CD4-positive, alpha-beta memory T cell (primary cell): ENCODE measurements around the gene PSMB8. TPM values are rescaled to one million over a fixed set of nuclear protein-coding genes. Genes with fewer than 3 reads are reported as not detected.

Experiments
- CTCF ChIA-PET: fragments of 350-600 bp; sonication (Branson Sonifier 250); formaldehyde crosslinking; loops from one replicate; lab custom pipeline; 2021; ENCODE audit warnings: inconsistent platforms; ENCODE audit not compliant: partially characterized antibody; lab: Charles Lee
- POLR2A ChIA-PET: fragments of 350-600 bp; sonication (Branson Sonifier 250); formaldehyde crosslinking; loops from one replicate; lab custom pipeline; 2021; ENCODE audit not compliant: partially characterized antibody; lab: Charles Lee
- DNase-seq, 5 donors: peaks; one replicate each; pipeline versions ENCODE4 v3.0.0 to v3.0.0-alpha.2; 2020 to 2022; ENCODE audit warnings: mixed read lengths in 1 of 5
- H3K27ac ChIP-seq: one replicate; pipeline ENCODE4 v1.7.0; 2013; ENCODE audit warnings: low read depth, low read length
- H3K27me3 ChIP-seq: 2 replicates; pipeline ENCODE4 v1.7.0; 2013; ENCODE audit warnings: mild to moderate bottlenecking, low read length, moderate library complexity; ENCODE audit not compliant: insufficient read depth
- H3K36me3 ChIP-seq: 2 replicates; pipeline ENCODE4 v1.7.0; 2013; ENCODE audit warnings: mild to moderate bottlenecking, low read length, moderate library complexity; ENCODE audit not compliant: insufficient read depth
- H3K4me1 ChIP-seq: 2 replicates; pipeline ENCODE4 v1.7.0; 2013; ENCODE audit warnings: mild to moderate bottlenecking, low read length, moderate library complexity; ENCODE audit not compliant: insufficient read depth
- H3K4me3 ChIP-seq, 2 donors: one replicate each; pipeline ENCODE4 v1.7.0; 2013; ENCODE audit warnings: low read length in 2 of 2, mild to moderate bottlenecking in 1 of 2
- H3K9me3 ChIP-seq, 2 donors: one replicate each; pipeline ENCODE4 v1.7.0; 2013; ENCODE audit warnings: low read length in 2 of 2, control low read depth in 1 of 2; ENCODE audit not compliant: control insufficient read depth in 1 of 2
- H3K27ac Mint-ChIP-seq, 7 donors: one replicate each; pipeline ENCODE4 v1.8.0; 2020 to 2021; ENCODE audit warnings: mixed read lengths in 7 of 7, mild to moderate bottlenecking in 6 of 7, inconsistent platforms in 3 of 7, moderate library complexity in 3 of 7
- H3K27me3 Mint-ChIP-seq, 2 donors: one replicate each; pipeline ENCODE4 v1.8.0; 2020 to 2021; ENCODE audit warnings: mixed read lengths in 2 of 2
- H3K36me3 Mint-ChIP-seq, 2 donors: one replicate each; pipeline ENCODE4 v1.8.0; 2020 to 2021; ENCODE audit warnings: mixed read lengths in 2 of 2, inconsistent platforms in 1 of 2, mild to moderate bottlenecking in 1 of 2
- H3K4me1 Mint-ChIP-seq, 4 donors: one replicate each; pipeline ENCODE4 v1.8.0; 2020 to 2021; ENCODE audit warnings: mixed read lengths in 4 of 4, mild to moderate bottlenecking in 1 of 4
- H3K4me3 Mint-ChIP-seq, 8 donors: one replicate each; pipeline ENCODE4 v1.8.0; 2020 to 2021; ENCODE audit warnings: mixed read lengths in 8 of 8, mild to moderate bottlenecking in 7 of 8, moderate library complexity in 6 of 8, inconsistent platforms in 3 of 8
- H3K9me3 Mint-ChIP-seq, 8 donors: one replicate each; pipeline ENCODE4 v1.8.0; 2020 to 2021; ENCODE audit warnings: mixed read lengths in 8 of 8, mild to moderate bottlenecking in 5 of 8, inconsistent platforms in 3 of 8, moderate library complexity in 1 of 8
- intact Hi-C: fragments of 100-400 bp; cut with micrococcal nuclease; formaldehyde crosslinking; loops from one replicate; pipeline ENCODE4 v1.15.1; 2023
- polyA plus RNA-seq, 2 donors: library from polyadenylated mRNA; unstranded; fragments of 300-500 nt; fragmentation: Illumina TruSeq; gene quantifications; one replicate each; pipeline ENCODE4 v1.2.3, GENCODE V29; 2021
- total RNA-seq, 2 experiments: library from RNA; stranded (reverse); gene quantifications; one replicate each; pipeline ENCODE4 v1.2.3, GENCODE V29; 2021

Gene PSMB8
- total and polyA plus RNA-seq, 4 experiments from 2014 or later = 134 to 426 (median 251) TPM

DNA sequence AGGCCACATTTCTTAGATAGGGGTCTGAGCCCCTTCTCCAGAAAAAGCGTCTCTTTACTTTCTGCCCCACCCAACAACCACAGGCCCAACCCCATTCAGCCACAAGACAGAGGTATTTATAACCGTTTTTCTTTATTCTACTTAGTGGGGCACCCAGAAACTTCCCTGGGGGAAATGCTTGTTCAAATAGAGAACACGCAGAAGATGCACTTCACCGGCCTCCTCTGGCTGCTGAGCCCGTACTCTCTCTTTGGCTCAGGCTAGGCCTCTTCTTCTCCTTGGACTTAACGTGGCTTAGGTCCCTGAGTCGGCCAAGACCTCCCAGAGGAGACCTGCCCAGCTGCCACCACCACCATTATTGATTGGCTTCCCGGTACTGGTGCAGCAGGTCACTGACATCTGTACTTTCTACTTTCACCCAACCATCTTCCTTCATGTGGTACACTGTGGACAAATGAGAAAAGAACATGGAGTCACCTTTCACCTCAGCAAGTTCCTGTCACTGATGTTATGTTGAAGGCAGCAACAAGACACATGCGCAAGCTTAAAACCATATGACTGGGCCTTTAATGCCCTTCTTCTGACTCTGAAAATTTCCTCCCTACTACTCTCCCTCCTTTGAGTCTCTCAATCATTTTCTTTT is 3.1 kb downstream of the PSMB8 start:
- ChIA-PET CTCF (interaction anchor here (0.8 to 11.2 kb wide), 4 partner anchors 17 to 144 kb away, joined by 3 to 480 read pairs (median 146); partner anchors contain the start of genes PSMB9 and TAP1), POLR2A (interaction anchor here (1.9 to 11.6 kb wide), 5 partner anchors 9 to 133 kb away, joined by 5 to 1160 read pairs (median 270); partner anchors contain the start of genes BRD2, HLA-DMA, PSMB9 and TAP1)
- Histone ChIP-seq H3K9me3 (no peaks in the 10 kb centered on the region), H3K36me3 (peaks cover 25% of the 10 kb centered on the region), H3K4me1 (peaks cover 73% of the 10 kb centered on the region), H3K4me3 (peak overlapping the region in 1 of 2 donors; percentile 3), H3K27me3 (no peaks in the 10 kb centered on the region), H3K27ac (peak overlapping the region; percentile 99)
- Mint-ChIP-seq H3K4me1 (peaks cover 51 to 97% (median 62%) of the 10 kb centered on the region in 4 donors), H3K36me3 (peaks cover 50 to 76% of the 10 kb centered on the region in 2 donors), H3K27ac (peak overlapping the region; percentile 93 to 100 (median 99)), H3K4me3 (peak overlapping the region; percentile 5 to 97 (median 74)), H3K27me3 (no peaks in the 10 kb centered on the region), H3K9me3 (no peaks in the 10 kb centered on the region)
- peak; percentile 29 to 51 (median 32) for DNase-seq
- intact Hi-C loops = loop anchor here (10.0 kb wide), 1 partner anchor 1186 kb away; the partner anchor contains the start of genes APOM and BAG6

DNA sequence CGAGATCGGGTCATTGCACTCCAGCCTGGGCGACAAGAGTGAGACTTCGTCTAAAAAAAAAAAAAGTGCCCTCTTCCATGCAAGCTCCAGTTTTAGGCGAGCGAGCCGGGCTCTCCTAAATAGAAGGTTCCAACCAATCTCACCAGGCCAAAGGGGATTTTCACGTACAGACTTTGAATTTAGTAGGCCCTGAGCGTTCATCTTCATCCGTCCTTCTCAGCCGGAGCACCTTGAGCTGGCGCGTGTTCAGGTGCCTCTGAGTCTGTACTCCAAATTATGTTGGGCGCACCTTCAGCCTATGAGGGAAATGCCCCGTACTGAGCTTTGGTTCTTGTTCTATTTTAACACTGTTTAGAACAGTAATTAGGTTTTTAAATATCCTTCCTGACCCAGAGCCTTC is 4.5 kb downstream of the PSMB8 start:
- DNase-seq = no peak
- peak overlapping the region; percentile 99 for H3K27ac ChIP-seq
- peaks cover 73% of the 10 kb centered on the region for H3K4me1 ChIP-seq
- ChIA-PET CTCF (interaction anchor here (0.9 to 11.2 kb wide), 13 partner anchors 8 to 145 kb away, joined by 3 to 480 read pairs (median 23); partner anchors contain the start of genes HLA-DMA, PSMB9 and TAP1), POLR2A (interaction anchor here (1.1 to 11.6 kb wide), 11 partner anchors 11 to 145 kb away, joined by 3 to 1160 read pairs (median 15); partner anchors contain the start of genes BRD2, HLA-DMB, PSMB9 and TAP1)
- peak overlapping the region in 5 of 8 donors; percentile 24 to 97 (median 92) for H3K4me3 Mint-ChIP-seq
- peaks cover 52 to 76% of the 10 kb centered on the region in 2 donors for H3K36me3 Mint-ChIP-seq
- H3K27me3 Mint-ChIP-seq = no peaks in the 10 kb centered on the region
- peak overlapping the region; percentile 93 to 100 (median 99) for H3K27ac Mint-ChIP-seq
- H3K4me1 Mint-ChIP-seq = peaks cover 56 to 97% (median 68%) of the 10 kb centered on the region in 4 donors
- H3K27me3 ChIP-seq = no peaks in the 10 kb centered on the region
- H3K9me3 Mint-ChIP-seq = no peaks in the 10 kb centered on the region
- intact Hi-C loops = no loop called here
- H3K4me3 ChIP-seq = no peak overlapping the region
- peaks cover 32% of the 10 kb centered on the region for H3K36me3 ChIP-seq
- H3K9me3 ChIP-seq = no peaks in the 10 kb centered on the region

DNA sequence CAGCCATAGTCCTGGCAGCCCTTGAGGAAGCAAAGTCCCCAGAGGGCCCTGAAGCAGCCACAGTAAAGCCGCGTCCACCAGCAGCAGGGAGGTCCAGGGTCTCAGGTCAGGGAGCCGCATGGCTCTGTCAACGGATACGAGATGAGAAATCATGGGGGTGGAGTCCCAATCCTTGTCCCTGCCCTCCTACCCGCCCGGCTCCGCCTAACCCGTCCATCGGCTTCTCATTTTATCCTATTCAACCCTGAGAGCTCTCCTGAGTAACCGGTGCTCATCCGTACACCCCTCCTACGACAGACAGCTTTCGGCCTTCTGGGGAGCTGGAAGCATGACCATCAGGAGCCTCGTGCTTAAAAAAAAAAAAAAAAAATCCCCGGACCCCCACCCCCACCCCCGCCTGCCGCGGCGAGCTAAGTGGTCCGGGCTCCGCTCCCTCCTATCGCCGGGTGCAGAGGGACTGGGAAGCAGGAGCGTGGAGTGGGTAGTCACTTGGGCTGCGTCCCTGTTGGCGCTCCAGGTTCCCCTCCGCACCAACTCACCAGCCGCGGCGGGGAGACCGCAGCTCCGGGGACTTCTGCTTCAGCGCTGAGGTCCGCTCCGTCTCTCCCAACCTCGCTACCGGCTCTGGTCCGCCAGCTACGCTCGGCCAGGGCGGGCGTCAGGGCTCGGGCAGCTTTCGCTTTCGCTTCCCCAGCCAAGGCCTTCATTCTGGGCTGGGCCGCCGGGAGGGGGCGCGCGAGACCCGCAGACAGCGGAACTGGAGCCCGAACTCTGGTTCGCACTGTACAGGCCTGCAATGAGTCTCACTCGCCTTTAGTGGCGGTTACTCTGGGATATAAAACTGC is 5.5 kb downstream of the PSMB8 start, which contains the start of gene TAP2:
Gene TAP2, minus strand, starts transcription at position 626 of the 845 bp plus-strand sequence. Its CDS starts 506 bp downstream, at position 120.
- peak within 1 kb of the TSS; percentile 91 to 97 (median 93) for H3K4me3 Mint-ChIP-seq

DNA sequence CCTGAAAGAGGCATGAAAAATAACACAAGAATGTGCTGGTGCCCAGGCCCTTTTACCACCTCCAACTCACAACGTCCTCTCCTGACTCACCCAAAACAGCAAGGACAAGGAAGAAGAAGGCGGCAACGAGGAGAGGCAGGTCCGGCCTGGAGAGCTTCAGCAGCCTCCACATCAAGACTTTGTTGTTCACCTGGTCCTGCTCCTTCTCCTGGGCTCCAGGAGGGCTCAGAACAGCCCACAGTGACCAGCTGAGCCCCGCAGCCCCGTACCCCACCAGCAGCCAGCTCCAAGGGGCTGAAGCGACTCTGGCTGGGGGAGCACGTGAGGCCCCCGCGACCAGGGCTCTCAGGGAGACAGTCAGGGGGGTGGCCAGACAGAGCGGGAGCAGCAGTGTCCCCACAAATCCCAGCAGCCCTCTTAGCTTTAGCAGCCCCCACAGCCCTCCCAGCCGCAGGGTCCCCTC is 6.2 kb downstream of the PSMB8 start:
- no peaks in the 10 kb centered on the region for H3K9me3 Mint-ChIP-seq
- H3K27ac Mint-ChIP-seq = peak overlapping the region; percentile 92 to 100 (median 95)
- intact Hi-C loops = loop anchor here (1.0 kb wide), 2 partner anchors 17 to 31 kb away; partner anchors contain the start of gene PSMB9
- no peaks in the 10 kb centered on the region for H3K9me3 ChIP-seq
- peaks cover 81% of the 10 kb centered on the region for H3K4me1 ChIP-seq
- peak overlapping the region; percentile 58 to 74 for H3K4me3 ChIP-seq
- ChIA-PET POLR2A (interaction anchor here (0.8 to 11.6 kb wide), 20 partner anchors 8 to 238 kb away, joined by 3 to 1160 read pairs (median 6); partner anchors contain the start of genes BRD2, HLA-DMA, HLA-DMB and HLA-DPB1), CTCF (interaction anchor here (0.9 to 11.2 kb wide), 23 partner anchors 9 to 424 kb away, joined by 3 to 480 read pairs (median 7); partner anchors contain the start of genes BRD2, HLA-DMA, PSMB9 and TAP1)
- DNase-seq = no peak
- H3K36me3 Mint-ChIP-seq = peaks cover 63 to 77% of the 10 kb centered on the region in 2 donors
- no peaks in the 10 kb centered on the region for H3K27me3 Mint-ChIP-seq
- peak overlapping the region; percentile 91 to 97 (median 93) for H3K4me3 Mint-ChIP-seq
- peaks cover 67 to 93% (median 78%) of the 10 kb centered on the region in 4 donors for H3K4me1 Mint-ChIP-seq
- H3K27ac ChIP-seq = peak overlapping the region; percentile 99
- H3K27me3 ChIP-seq = no peaks in the 10 kb centered on the region
- peaks cover 40% of the 10 kb centered on the region for H3K36me3 ChIP-seq

More for the DNA sequence above, 5.5 kb downstream of the PSMB8 start, which contains the start of gene TAP2:
- no peaks in the 10 kb centered on the region for H3K27me3 Mint-ChIP-seq
- ChIA-PET CTCF (interaction anchor here (0.6 to 11.2 kb wide), 32 partner anchors 9 to 643 kb away, joined by 3 to 480 read pairs (median 6); partner anchors contain the start of genes BRD2, HLA-DMA, PSMB9 and TAP1), POLR2A (interaction anchor here (0.6 to 11.6 kb wide), 24 partner anchors 8 to 867 kb away, joined by 3 to 1160 read pairs (median 5); partner anchors contain the start of genes B3GALT4, BRD2, DXO and HLA-DMA)
- Histone ChIP-seq H3K4me1 (peaks cover 83% of the 10 kb centered on the region), H3K4me3 (peak within 1 kb of the TSS; percentile 58 to 74), H3K27me3 (no peaks in the 10 kb centered on the region), H3K9me3 (no peaks in the 10 kb centered on the region), H3K36me3 (peaks cover 35% of the 10 kb centered on the region), H3K27ac (peak within 1 kb of the TSS; percentile 99)
- peak; percentile 95 to 99 (median 96) for DNase-seq
- peak within 1 kb of the TSS; percentile 93 to 100 (median 99) for H3K27ac Mint-ChIP-seq
- H3K36me3 Mint-ChIP-seq = peaks cover 62 to 77% of the 10 kb centered on the region in 2 donors
- H3K4me1 Mint-ChIP-seq = peaks cover 66 to 99% (median 78%) of the 10 kb centered on the region in 4 donors
- no peaks in the 10 kb centered on the region for H3K9me3 Mint-ChIP-seq
- intact Hi-C loops = loop anchor here (1.0 kb wide), 2 partner anchors 16 to 30 kb away; partner anchors contain the start of gene PSMB9

DNA sequence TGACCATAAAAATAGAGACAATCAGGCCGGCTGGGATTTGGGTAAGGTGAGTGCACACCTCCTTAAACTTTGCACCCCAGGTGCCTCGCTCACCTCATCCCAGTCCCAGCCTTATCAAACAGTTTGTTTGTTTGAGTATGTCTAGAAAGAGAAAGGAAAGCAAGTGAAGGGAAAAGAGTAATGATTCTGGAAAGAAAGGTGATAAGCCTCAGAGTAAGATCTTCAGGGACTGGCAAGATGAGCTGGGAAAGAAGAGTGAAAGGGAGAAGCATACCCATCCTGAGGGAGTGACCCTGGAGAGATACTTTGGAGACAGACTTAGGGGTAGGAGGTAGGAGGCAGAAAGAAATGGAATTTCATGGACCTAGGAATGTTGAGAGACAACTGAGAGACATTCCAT is 7.0 kb downstream of the PSMB8 start:
- Histone ChIP-seq H3K4me1 (peaks cover 73% of the 10 kb centered on the region), H3K4me3 (no peak overlapping the region), H3K27me3 (no peaks in the 10 kb centered on the region), H3K9me3 (no peaks in the 10 kb centered on the region), H3K27ac (no peak overlapping the region), H3K36me3 (peaks cover 40% of the 10 kb centered on the region)
- DNase-seq = no peak
- Mint-ChIP-seq H3K4me3 (peak overlapping the region; percentile 53 to 97 (median 93)), H3K27me3 (no peaks in the 10 kb centered on the region), H3K27ac (peak overlapping the region; percentile 63 to 100 (median 95)), H3K4me1 (peaks cover 60 to 85% (median 73%) of the 10 kb centered on the region in 4 donors), H3K36me3 (peaks cover 64 to 79% of the 10 kb centered on the region in 2 donors), H3K9me3 (no peaks in the 10 kb centered on the region)
- ChIA-PET CTCF (interaction anchor here (2.3 to 11.2 kb wide), 3 partner anchors 10 to 31 kb away, joined by 34 to 480 read pairs (median 263); partner anchors contain the start of genes PSMB9 and TAP1), POLR2A (interaction anchor here (3.5 to 11.6 kb wide), 4 partner anchors 23 to 136 kb away, joined by 15 to 1160 read pairs (median 410); partner anchors contain the start of genes BRD2, PSMB9 and TAP1)
- intact Hi-C loops = no loop called here
